PFSK-1 (cell line): ENCODE data around the gene TIAM1.

ENCODE experiments used
- FOXP2 ChIP-seq: optimal IDR thresholded peaks from 2 replicates; pipeline ENCODE3; 2011; ENCODE audit warnings: borderline replicate concordance, control low read depth, inconsistent platforms; ENCODE audit not compliant: insufficient read depth; ENCODE audit errors: extremely low read length, extremely low read depth
- POLR2AphosphoS5 ChIP-seq: IDR thresholded peaks from 2 replicates; pipeline ENCODE4 v1.6.1; 2012; ENCODE audit warnings: low read depth, mild to moderate bottlenecking, control low read depth, low read length, moderate library complexity
- SIN3A ChIP-seq: IDR thresholded peaks from 2 replicates; pipeline ENCODE4 v1.6.1; 2012; ENCODE audit warnings: mild to moderate bottlenecking, low read length, moderate library complexity, borderline replicate concordance; ENCODE audit not compliant: insufficient read depth
- TAF1 ChIP-seq: IDR thresholded peaks from 2 replicates; pipeline ENCODE4 v1.6.1; 2012; ENCODE audit warnings: low read length, control low read depth, borderline replicate concordance; ENCODE audit not compliant: insufficient read depth
- TF ChIP-seq, protein P1 (sequence below), 2 experiments: IDR thresholded peaks; 2 replicates each; pipeline versions ENCODE4 v1.6.1 to v1.8.0; 2011 to 2012; ENCODE audit warnings: low read depth in 2 of 2, low read length in 2 of 2, control low read depth in 1 of 2, inconsistent platforms in 1 of 2, mild to moderate bottlenecking in 1 of 2, moderate library complexity in 1 of 2; ENCODE audit not compliant: insufficient read depth in 1 of 2

TIAM1 gene

DNA sequence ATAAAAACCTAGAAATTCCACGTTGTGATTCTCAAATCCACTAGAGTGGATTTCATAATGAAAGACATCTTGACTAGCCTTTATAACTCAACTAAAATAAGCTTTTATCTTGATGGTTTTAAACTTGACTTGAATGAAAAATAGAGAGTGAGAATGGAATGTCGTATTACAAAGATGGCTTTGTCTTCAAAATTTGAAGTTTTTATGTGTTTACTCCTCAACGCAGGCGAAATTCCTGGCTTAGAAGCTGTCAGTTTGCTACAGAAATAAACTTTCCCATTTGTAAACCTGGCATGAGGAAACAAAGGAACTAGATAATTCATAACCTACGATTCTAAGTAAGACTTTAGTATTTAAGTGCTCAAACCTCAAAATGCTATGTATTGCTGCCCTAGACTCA lies 215.8 kb downstream of the TIAM1 start:
- TF ChIP-seq POLR2AphosphoS5 (no peak), SIN3A (no peak), TAF1 (no peak), FOXP2 (no peak)
- TF ChIP-seq, protein P1, sequence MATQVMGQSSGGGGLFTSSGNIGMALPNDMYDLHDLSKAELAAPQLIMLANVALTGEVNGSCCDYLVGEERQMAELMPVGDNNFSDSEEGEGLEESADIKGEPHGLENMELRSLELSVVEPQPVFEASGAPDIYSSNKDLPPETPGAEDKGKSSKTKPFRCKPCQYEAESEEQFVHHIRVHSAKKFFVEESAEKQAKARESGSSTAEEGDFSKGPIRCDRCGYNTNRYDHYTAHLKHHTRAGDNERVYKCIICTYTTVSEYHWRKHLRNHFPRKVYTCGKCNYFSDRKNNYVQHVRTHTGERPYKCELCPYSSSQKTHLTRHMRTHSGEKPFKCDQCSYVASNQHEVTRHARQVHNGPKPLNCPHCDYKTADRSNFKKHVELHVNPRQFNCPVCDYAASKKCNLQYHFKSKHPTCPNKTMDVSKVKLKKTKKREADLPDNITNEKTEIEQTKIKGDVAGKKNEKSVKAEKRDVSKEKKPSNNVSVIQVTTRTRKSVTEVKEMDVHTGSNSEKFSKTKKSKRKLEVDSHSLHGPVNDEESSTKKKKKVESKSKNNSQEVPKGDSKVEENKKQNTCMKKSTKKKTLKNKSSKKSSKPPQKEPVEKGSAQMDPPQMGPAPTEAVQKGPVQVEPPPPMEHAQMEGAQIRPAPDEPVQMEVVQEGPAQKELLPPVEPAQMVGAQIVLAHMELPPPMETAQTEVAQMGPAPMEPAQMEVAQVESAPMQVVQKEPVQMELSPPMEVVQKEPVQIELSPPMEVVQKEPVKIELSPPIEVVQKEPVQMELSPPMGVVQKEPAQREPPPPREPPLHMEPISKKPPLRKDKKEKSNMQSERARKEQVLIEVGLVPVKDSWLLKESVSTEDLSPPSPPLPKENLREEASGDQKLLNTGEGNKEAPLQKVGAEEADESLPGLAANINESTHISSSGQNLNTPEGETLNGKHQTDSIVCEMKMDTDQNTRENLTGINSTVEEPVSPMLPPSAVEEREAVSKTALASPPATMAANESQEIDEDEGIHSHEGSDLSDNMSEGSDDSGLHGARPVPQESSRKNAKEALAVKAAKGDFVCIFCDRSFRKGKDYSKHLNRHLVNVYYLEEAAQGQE (IDR thresholded peaks at IDR 0.05; ENCODE audit: insufficient read depth in 1 of 2, low read depth in 2 of 2, low read length in 2 of 2), result no peak

DNA sequence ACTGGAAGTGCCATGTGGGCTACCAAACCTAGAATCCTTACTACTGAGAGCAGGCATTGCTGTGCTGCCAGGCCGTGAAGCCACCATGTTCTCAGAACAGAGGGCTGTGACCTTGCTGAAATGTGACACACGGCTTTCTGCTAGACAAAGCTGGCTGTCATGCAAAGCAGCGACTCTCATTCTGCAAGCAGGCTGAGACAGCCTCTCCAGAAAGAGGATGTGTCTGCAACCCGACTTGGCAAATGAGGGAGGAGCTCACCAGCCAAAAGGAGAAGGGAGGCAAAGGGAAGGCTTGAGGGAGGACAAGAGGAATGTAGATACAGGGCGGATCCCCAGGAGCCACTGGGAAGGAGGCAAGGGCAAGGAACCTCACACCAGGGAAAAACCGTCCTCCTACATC lies 220.1 kb downstream of the TIAM1 start:
- TF ChIP-seq POLR2AphosphoS5, result no peak
- TF ChIP-seq, protein P1 (IDR thresholded peaks at IDR 0.05; ENCODE audit: insufficient read depth in 1 of 2, low read depth in 2 of 2, low read length in 2 of 2), result no peak
- TF ChIP-seq TAF1, result no peak
- TF ChIP-seq FOXP2, result no peak
- TF ChIP-seq SIN3A, result no peak

DNA sequence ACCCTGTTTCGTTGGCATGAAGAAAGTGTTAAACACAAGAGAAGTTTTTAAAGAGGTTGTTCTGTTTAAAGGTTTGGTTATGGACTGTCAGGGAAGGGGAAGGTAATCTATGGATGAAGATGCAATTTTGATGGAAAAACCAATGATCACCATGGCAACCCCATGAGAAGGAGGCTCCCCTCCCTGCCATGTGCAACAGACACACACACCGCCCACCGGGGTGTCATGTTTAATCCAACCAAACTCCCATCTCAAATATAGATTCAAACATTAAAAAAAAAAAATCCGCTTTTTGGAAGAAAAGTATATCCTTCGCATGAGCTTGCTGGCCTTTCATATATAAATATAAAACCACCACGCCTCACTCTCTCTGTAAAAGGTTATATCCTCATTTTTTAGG lies 224.9 kb downstream of the TIAM1 start:
- TF ChIP-seq SIN3A (no peak), TAF1 (no peak), FOXP2 (no peak), POLR2AphosphoS5 (no peak)
- TF ChIP-seq, protein P1 (IDR thresholded peaks at IDR 0.05; ENCODE audit: insufficient read depth in 1 of 2, low read depth in 2 of 2, low read length in 2 of 2), result no peak

DNA sequence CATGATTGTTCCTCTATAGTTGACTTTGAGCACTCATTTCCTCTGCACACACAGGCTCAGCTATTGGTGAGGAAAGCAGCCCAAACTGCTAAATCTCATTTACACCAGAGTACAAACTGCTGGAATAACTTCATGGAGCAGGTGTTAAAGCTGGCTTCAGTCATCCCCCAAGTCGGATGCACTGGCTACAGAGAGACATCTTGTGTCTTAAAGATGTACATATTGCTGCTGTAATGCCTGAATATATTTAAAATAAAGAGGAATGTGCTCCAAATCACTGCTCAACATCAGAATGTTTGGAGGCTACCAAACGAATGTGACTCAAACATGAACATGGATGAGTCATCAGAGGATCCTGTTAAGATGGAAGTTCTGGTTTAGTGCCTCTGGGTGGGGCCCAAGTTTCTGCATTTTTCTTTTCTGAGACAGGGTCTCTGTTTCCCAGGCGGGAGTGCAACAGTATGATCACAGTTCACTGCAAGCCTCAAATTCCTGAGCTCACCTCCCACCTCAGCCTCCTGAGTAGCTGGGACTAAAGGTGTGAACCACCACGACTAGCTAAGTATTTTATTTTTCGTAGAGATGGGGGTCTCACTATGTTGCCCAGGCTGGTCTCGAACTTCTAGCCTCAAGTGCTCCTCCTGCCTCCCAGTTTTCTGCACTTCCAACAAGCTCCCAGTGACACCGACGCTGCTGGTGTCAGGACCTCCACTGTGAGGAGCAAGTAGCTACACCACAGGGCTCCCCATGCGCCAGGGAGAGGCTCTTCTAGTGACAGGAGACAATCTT lies 226.7 kb downstream of the TIAM1 start:
- TF ChIP-seq TAF1, result no peak
- no peak for TF ChIP-seq POLR2AphosphoS5
- TF ChIP-seq FOXP2, result no peak
- no peak for TF ChIP-seq SIN3A
- TF ChIP-seq, protein P1 (IDR thresholded peaks at IDR 0.05; ENCODE audit: insufficient read depth in 1 of 2, low read depth in 2 of 2, low read length in 2 of 2), result no peak
